Spinal cord (tissue), 10 donors: Measurements from ENCODE around the gene TTLL7. TPM values are rescaled to one million over a fixed set of nuclear protein-coding genes. Genes with fewer than 3 reads are reported as not detected.
"Not testable (repeated sequence)": the region's sequence is repeated elsewhere in the genome, so short reads cannot be mapped to it uniquely, and the experiment has no call there.

Experiments used
- DNase-seq, 6 donors: peaks; one replicate each; pipeline versions ENCODE4 v3.0.0 to v3.0.0-alpha.2; 2013 to 2015; ENCODE audit warnings: low spot score in 6 of 6, low read depth in 4 of 6
- H3K27ac ChIP-seq: one replicate; pipeline ENCODE4 v1.5.1; 2013; ENCODE audit warnings: low read depth, low read length, control low read depth
- H3K27me3 ChIP-seq: one replicate; pipeline ENCODE4 v1.6.1; 2013; ENCODE audit warnings: low read length; ENCODE audit not compliant: control insufficient read depth, insufficient read depth
- H3K36me3 ChIP-seq: one replicate; pipeline ENCODE4 v1.6.1; 2013; ENCODE audit warnings: low read length; ENCODE audit not compliant: control insufficient read depth, insufficient read depth
- H3K4me1 ChIP-seq: one replicate; pipeline ENCODE4 v1.6.1; 2013; ENCODE audit warnings: low read length; ENCODE audit not compliant: control insufficient read depth, insufficient read depth
- H3K4me3 ChIP-seq: one replicate; pipeline ENCODE4 v1.5.1; 2013; ENCODE audit warnings: low read depth, low read length, control low read depth
- H3K9me3 ChIP-seq: one replicate; pipeline ENCODE4 v1.6.1; 2013; ENCODE audit warnings: low read length; ENCODE audit not compliant: control insufficient read depth, insufficient read depth
- WGBS: methylation state at CpG from one replicate; pipeline ENCODE4 v1.1.5; 2013; ENCODE audit warnings: missing lambda C conversion rate; ENCODE audit not compliant: insufficient coverage; 5-methylcytosine and 5-hydroxymethylcytosine counted together
- polyA plus RNA-seq, 2 donors: library from polyadenylated mRNA; unstranded; fragments of 120-200 nt; gene quantifications; one replicate each; pipeline ENCODE4 v1.2.1, GENCODE V29; 2013; ENCODE audit not compliant: insufficient read length in 2 of 2
- total RNA-seq, 2 donors: library from RNA; depleted of rRNA in 1 of 2; stranded (reverse); fragments of 120-200 nt in 1 of 2; fragments of >200 nt in 1 of 2; gene quantifications; one replicate each; pipeline versions ENCODE4 v1.2.3 to v1.2.4, GENCODE V29; 2013 to 2014
- donor health status: healthy.

Gene TTLL7
- total and polyA plus RNA-seq, 4 donors = 29.0 to 94.0 (median 38.1) TPM

GRCh38 chr1:83998205-83998497 is 781 bp downstream of the TTLL7 start:
- peak overlapping the region; percentile 81 for H3K4me3 ChIP-seq
- H3K36me3 ChIP-seq = no peaks in the 10 kb centered on the region
- no peaks in the 10 kb centered on the region for H3K9me3 ChIP-seq
- DNase-seq = peak in 2 of 6 donors; percentile 9 to 74
- H3K4me1 ChIP-seq = no peaks in the 10 kb centered on the region
- H3K27ac ChIP-seq = peak overlapping the region; percentile 70
- WGBS = 20% methylated on average over 1 of the region's 4 CpGs
- no peaks in the 10 kb centered on the region for H3K27me3 ChIP-seq

- WGBS = 80% methylated on average over 2 of the region's 3 CpGs
- DNase-seq = peak in 2 of 6 donors; percentile 6 to 8
- Histone ChIP-seq H3K4me3 (peak overlapping the region; percentile 81), H3K27me3 (no peaks in the 10 kb centered on the region), H3K9me3 (no peaks in the 10 kb centered on the region), H3K4me1 (no peaks in the 10 kb centered on the region), H3K27ac (no peak overlapping the region), H3K36me3 (no peaks in the 10 kb centered on the region)
Measured at GRCh38 chr1:83997631-83998030, 1.3 kb downstream of the TTLL7 start.

- H3K4me3 ChIP-seq = no peak overlapping the region
- no CpG with 5 or more reads among the region's 1 CpG for WGBS
Measured at GRCh38 chr1:83996621-83997020, 2.3 kb downstream of the TTLL7 start.

DNA sequence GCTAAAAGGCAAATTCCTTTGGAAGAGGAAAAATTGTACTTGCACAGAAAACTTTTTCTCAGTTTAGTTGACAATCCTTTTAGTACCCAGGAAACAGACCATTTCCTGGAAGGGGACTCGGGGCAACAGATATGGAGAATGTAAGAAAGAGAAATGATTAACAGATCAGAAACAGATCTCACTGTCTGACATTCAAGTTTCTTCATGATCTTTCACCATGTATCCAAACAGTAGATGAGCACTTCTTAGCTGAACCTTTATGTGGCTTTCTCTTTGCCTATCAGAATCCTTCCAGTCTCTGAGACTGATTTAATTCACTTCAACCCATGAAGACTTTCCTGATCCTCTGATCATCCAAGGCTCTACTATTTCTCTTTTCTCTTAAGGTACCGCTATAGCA is 2.7 kb downstream of the TTLL7 start:
- no peaks in the 10 kb centered on the region for H3K36me3 ChIP-seq
- H3K9me3 ChIP-seq = no peaks in the 10 kb centered on the region
- DNase-seq = no peak
- no peak overlapping the region for H3K27ac ChIP-seq
- H3K4me1 ChIP-seq = no peaks in the 10 kb centered on the region
- no peak overlapping the region for H3K4me3 ChIP-seq
- WGBS = no CpG with 5 or more reads among the region's 2 CpGs
- no peaks in the 10 kb centered on the region for H3K27me3 ChIP-seq

More at GRCh38 chr1:83996621-83997020, 2.3 kb downstream of the TTLL7 start:
- Histone ChIP-seq H3K27ac (no peak overlapping the region), H3K36me3 (no peaks in the 10 kb centered on the region), H3K9me3 (no peaks in the 10 kb centered on the region), H3K4me1 (no peaks in the 10 kb centered on the region), H3K27me3 (no peaks in the 10 kb centered on the region)
- peak in 1 of 6 donors; percentile 15 for DNase-seq

- Histone ChIP-seq H3K27me3 (no peaks in the 10 kb centered on the region), H3K27ac (no peak overlapping the region), H3K4me3 (no peak overlapping the region), H3K4me1 (no peaks in the 10 kb centered on the region), H3K36me3 (no peaks in the 10 kb centered on the region), H3K9me3 (no peaks in the 10 kb centered on the region)
- no CpG with 5 or more reads among the region's 1 CpG for WGBS
- DNase-seq = no peak
Measured at GRCh38 chr1:83995649-83996048, 3.3 kb downstream of the TTLL7 start.

GRCh38 chr1:83994111-83994510 is 4.8 kb downstream of the TTLL7 start:
- Histone ChIP-seq H3K4me3 (no peak overlapping the region), H3K9me3 (no peaks in the 10 kb centered on the region), H3K27ac (no peak overlapping the region), H3K36me3 (no peaks in the 10 kb centered on the region), H3K4me1 (no peaks in the 10 kb centered on the region), H3K27me3 (no peaks in the 10 kb centered on the region)
- DNase-seq = no peak
- WGBS = 50% methylated on average over 1 of the region's 1 CpG

- WGBS = no CpG with 5 or more reads among the region's 2 CpGs
Measured at GRCh38 chr1:83990734-83991133, 8.2 kb downstream of the TTLL7 start.

GRCh38 chr1:83985048-83985447 is 13.9 kb downstream of the TTLL7 start:
- H3K4me3 ChIP-seq = no peak overlapping the region
- H3K27me3 ChIP-seq = no peaks in the 10 kb centered on the region
- H3K4me1 ChIP-seq = no peaks in the 10 kb centered on the region
- no peaks in the 10 kb centered on the region for H3K36me3 ChIP-seq
- DNase-seq = no peak
- H3K27ac ChIP-seq = no peak overlapping the region
- H3K9me3 ChIP-seq = peaks cover 8% of the 10 kb centered on the region
- 89% methylated on average over 2 of the region's 3 CpGs for whole genome bisulfite sequencing

More at GRCh38 chr1:83990734-83991133, 8.2 kb downstream of the TTLL7 start:
- DNase-seq = no peak
- Histone ChIP-seq H3K27me3 (no peaks in the 10 kb centered on the region), H3K36me3 (no peaks in the 10 kb centered on the region), H3K27ac (no peak overlapping the region), H3K9me3 (peaks cover 6% of the 10 kb centered on the region), H3K4me1 (no peaks in the 10 kb centered on the region), H3K4me3 (no peak overlapping the region)

GRCh38 chr1:83983918-83984317 is 15.0 kb downstream of the TTLL7 start:
- H3K4me1 ChIP-seq = not testable (repeated sequence)

GRCh38 chr1:83978056-83978455 is 20.9 kb downstream of the TTLL7 start:
- no peak for DNase-seq
- WGBS = no CpG with 5 or more reads among the region's 1 CpG
- no peaks in the 10 kb centered on the region for H3K36me3 ChIP-seq
- no peaks in the 10 kb centered on the region for H3K9me3 ChIP-seq
- no peak overlapping the region for H3K4me3 ChIP-seq
- no peaks in the 10 kb centered on the region for H3K27me3 ChIP-seq
- H3K27ac ChIP-seq = no peak overlapping the region
- H3K4me1 ChIP-seq = no peaks in the 10 kb centered on the region

More at GRCh38 chr1:83983918-83984317, 15.0 kb downstream of the TTLL7 start:
- H3K9me3 ChIP-seq, H3K4me3 ChIP-seq, H3K27ac ChIP-seq, H3K27me3 ChIP-seq, DNase-seq, H3K36me3 ChIP-seq: not testable (repeated sequence)
- WGBS = no CpG with 5 or more reads among the region's 1 CpG
